ENCODE results near the gene CEP128. TPM values are rescaled to one million over a fixed set of nuclear protein-coding genes. Genes with fewer than 3 reads are reported as not detected.

CEP128 gene
- total RNA-seq, 4 donors from 2014 or later = 1.9 to 9.7 (median 4.0) TPM

DNA sequence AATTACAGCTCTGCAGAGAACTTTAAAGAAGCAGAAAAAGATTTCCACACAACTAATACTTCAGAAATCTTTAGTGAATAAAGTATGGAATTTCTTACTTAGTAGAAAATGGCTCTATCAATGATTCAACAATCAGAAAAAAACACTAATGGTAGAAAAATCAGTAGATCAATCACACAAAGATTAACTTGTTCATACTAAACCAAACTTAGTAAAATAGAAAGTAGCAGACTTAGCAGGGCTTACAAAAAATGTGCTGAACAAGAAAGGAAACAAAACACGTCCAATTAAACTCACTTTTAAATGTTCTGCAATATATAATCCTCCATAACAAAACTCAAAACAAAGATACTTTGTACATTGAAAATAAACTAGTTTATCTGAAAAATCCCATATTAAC, 38.9 kb downstream of the CEP128 start:
- intact Hi-C loops (cut with DNase I; ENCODE audit: low total_unique reads) = no loop called here
- 61 to 73% methylated on average over 1 of the region's 1 CpG for WGBS, 2 donors (ENCODE audit: low coverage in 1 of 2)
- Histone ChIP-seq H3K4me3 (no peak overlapping the region), H3K4me1 (no peaks in the 10 kb centered on the region), H3K27ac (no peak overlapping the region), H3K27me3 (no peaks in the 10 kb centered on the region), H3K36me3 (no peaks in the 10 kb centered on the region), H3K9me3 (no peaks in the 10 kb centered on the region)
- TF ChIP-seq POLR2A (IDR thresholded peaks at IDR 0.05) (no peak), EP300 (IDR thresholded peaks at IDR 0.05; ENCODE audit: low read depth) (no peak), POLR2AphosphoS5 (IDR thresholded peaks at IDR 0.05) (no peak)
- TF ChIP-seq, protein P1, sequence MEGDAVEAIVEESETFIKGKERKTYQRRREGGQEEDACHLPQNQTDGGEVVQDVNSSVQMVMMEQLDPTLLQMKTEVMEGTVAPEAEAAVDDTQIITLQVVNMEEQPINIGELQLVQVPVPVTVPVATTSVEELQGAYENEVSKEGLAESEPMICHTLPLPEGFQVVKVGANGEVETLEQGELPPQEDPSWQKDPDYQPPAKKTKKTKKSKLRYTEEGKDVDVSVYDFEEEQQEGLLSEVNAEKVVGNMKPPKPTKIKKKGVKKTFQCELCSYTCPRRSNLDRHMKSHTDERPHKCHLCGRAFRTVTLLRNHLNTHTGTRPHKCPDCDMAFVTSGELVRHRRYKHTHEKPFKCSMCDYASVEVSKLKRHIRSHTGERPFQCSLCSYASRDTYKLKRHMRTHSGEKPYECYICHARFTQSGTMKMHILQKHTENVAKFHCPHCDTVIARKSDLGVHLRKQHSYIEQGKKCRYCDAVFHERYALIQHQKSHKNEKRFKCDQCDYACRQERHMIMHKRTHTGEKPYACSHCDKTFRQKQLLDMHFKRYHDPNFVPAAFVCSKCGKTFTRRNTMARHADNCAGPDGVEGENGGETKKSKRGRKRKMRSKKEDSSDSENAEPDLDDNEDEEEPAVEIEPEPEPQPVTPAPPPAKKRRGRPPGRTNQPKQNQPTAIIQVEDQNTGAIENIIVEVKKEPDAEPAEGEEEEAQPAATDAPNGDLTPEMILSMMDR (IDR thresholded peaks at IDR 0.05) = no peak
- in situ Hi-C loops (cut with MboI; ENCODE audit: low pct_ligation_motif_present in 1 of 4, low pct_unique_long_range_greater_than_20kb in 1 of 4, low sequenced_read_pairs in 3 of 4) = no loop called here
- DNase-seq = no peak

GRCh38 chr14:80901822-80902221, 39.7 kb downstream of the CEP128 start:
- TF ChIP-seq, protein P1 (IDR thresholded peaks at IDR 0.05) = no peak
- TF ChIP-seq POLR2AphosphoS5 (IDR thresholded peaks at IDR 0.05) (no peak), POLR2A (IDR thresholded peaks at IDR 0.05) (no peak), EP300 (IDR thresholded peaks at IDR 0.05; ENCODE audit: low read depth) (no peak)
- intact Hi-C loops (cut with DNase I; ENCODE audit: low total_unique reads) (no loop called here), in situ Hi-C loops (cut with MboI; ENCODE audit: low pct_ligation_motif_present in 1 of 4, low pct_unique_long_range_greater_than_20kb in 1 of 4, low sequenced_read_pairs in 3 of 4) (no loop called here)
- no peak for DNase-seq
- no peak overlapping the region for H3K4me3 ChIP-seq
- no peaks in the 10 kb centered on the region for H3K27me3 ChIP-seq
- WGBS, 2 donors (ENCODE audit: low coverage in 1 of 2) = 80 to 87% methylated on average over 3 of the region's 3 CpGs
- no peaks in the 10 kb centered on the region for H3K4me1 ChIP-seq
- no peaks in the 10 kb centered on the region for H3K9me3 ChIP-seq
- H3K27ac ChIP-seq = no peak overlapping the region
- H3K36me3 ChIP-seq = no peaks in the 10 kb centered on the region

DNA sequence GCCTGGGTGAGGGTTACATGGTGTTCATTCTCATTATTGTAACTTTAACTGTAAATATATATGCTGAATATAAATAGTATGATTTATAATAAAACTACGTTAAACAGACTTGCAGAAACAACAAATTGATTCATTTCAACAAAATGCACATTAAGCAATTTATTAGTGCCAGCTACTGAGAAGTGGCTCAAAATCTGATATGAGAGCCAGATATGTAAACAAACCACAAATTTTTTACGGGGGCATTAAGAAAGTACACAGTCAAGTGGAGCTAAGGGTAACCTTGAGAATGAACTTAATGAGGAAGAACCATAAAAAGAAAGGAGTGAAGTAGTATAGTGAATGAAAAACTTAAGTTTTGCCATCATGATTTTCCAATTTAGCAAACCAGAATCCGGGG, 40.3 kb downstream of the CEP128 start:
- no peaks in the 10 kb centered on the region for H3K36me3 ChIP-seq
- in situ Hi-C loops (cut with MboI; ENCODE audit: low pct_ligation_motif_present in 1 of 4, low pct_unique_long_range_greater_than_20kb in 1 of 4, low sequenced_read_pairs in 3 of 4) = no loop called here
- no peaks in the 10 kb centered on the region for H3K9me3 ChIP-seq
- no peaks in the 10 kb centered on the region for H3K4me1 ChIP-seq
- H3K27me3 ChIP-seq = no peaks in the 10 kb centered on the region
- intact Hi-C loops (cut with DNase I; ENCODE audit: low total_unique reads) = no loop called here
- H3K4me3 ChIP-seq = no peak overlapping the region
- TF ChIP-seq POLR2AphosphoS5 (IDR thresholded peaks at IDR 0.05) = no peak
- TF ChIP-seq POLR2A (IDR thresholded peaks at IDR 0.05) = no peak
- no peak for TF ChIP-seq EP300 (IDR thresholded peaks at IDR 0.05; ENCODE audit: low read depth)
- TF ChIP-seq, protein P1 (IDR thresholded peaks at IDR 0.05) = no peak
- DNase-seq = no peak
- WGBS, 2 donors (ENCODE audit: low coverage in 1 of 2) = 75 to 85% methylated on average over 3 of the region's 3 CpGs
- no peak overlapping the region for H3K27ac ChIP-seq

- Histone ChIP-seq H3K27me3 (no peaks in the 10 kb centered on the region), H3K4me1 (no peaks in the 10 kb centered on the region), H3K4me3 (no peak overlapping the region), H3K36me3 (peaks cover 0 to 4% (median 0%) of the 10 kb centered on the region in 4 donors), H3K9me3 (peaks cover 11 to 24% of the 10 kb centered on the region in 2 donors), H3K27ac (no peak overlapping the region)
- intact Hi-C loops (cut with DNase I; ENCODE audit: low total_unique reads) (no loop called here), in situ Hi-C loops (cut with MboI; ENCODE audit: low pct_ligation_motif_present in 1 of 4, low pct_unique_long_range_greater_than_20kb in 1 of 4, low sequenced_read_pairs in 3 of 4) (loop anchor here in 1 of 4 donors (25.0 kb wide), 1 partner anchor 1910 kb away; no protein-coding TSS in a partner anchor)
- DNase-seq = no peak
- 67 to 73% methylated on average over 2 of the region's 2 CpGs for WGBS, 2 donors (ENCODE audit: low coverage in 1 of 2)
- TF ChIP-seq, protein P1 (IDR thresholded peaks at IDR 0.05) = no peak
- no peak for TF ChIP-seq EP300 (IDR thresholded peaks at IDR 0.05; ENCODE audit: low read depth)
- no peak for TF ChIP-seq POLR2AphosphoS5 (IDR thresholded peaks at IDR 0.05)
- no peak for TF ChIP-seq POLR2A (IDR thresholded peaks at IDR 0.05)
Observed at GRCh38 chr14:80872645-80873044, 68.9 kb downstream of the CEP128 start.

All from transverse colon (tissue), 4 donors.